ENCODE data around the gene DLL1. TPM values are rescaled to one million over a fixed set of nuclear protein-coding genes. Genes with fewer than 3 reads are reported as not detected.

The DLL1 gene
- total RNA-seq, 2 experiments from 2014 or later: 0.41 to 0.55 TPM

- no peak overlapping the region for H3K27ac Mint-ChIP-seq
- no peak for DNase-seq
- no peaks in the 10 kb centered on the region for H3K36me3 Mint-ChIP-seq
- intact Hi-C loops (cut with micrococcal nuclease): no loop called here
- H3K4me3 Mint-ChIP-seq: no peak overlapping the region
- POLR2A ChIA-PET: no interaction called here
- H3K27me3 Mint-ChIP-seq: peaks cover 2% of the 10 kb centered on the region
- H3K4me1 Mint-ChIP-seq (ENCODE audit: low read depth): no peaks in the 10 kb centered on the region
- CTCF ChIA-PET: interaction anchor here (1.2 kb wide), 1 partner anchor 17 kb away, joined by 3 read pairs; no protein-coding TSS in a partner anchor
- no peaks in the 10 kb centered on the region for H3K9me3 Mint-ChIP-seq
Observed at GRCh38 chr6:170233286-170234205, 57.3 kb downstream of the DLL1 start.

Small RNAs within 50 kb of the gene (microRNA-seq; reads per million reads assigned to microRNA genes)
- not detected for gene MIR4644 (ENCODE audit: borderline microRNAs expressed, borderline number of aligned reads, borderline replicate concordance)

Other genes with a start within 250 kb of the DLL1 start
- gene FAM120B, start 15.7 kb upstream of the DLL1 start, total RNA-seq: 10 to 100 TPM; 18.4 to 20.0 TPM